KMS-11 (cell line): ENCODE results near the gene SYPL1.

Source experiments
- H2AFZ ChIP-seq: fragments of 200-600 bp; sonication (generic); 2 replicates; pipeline ENCODE4 v1.6.1; 2016; ENCODE audit warnings: antibody characterized with exemption, mixed run types, low read depth
- H3K27ac ChIP-seq: fragments of 200-600 bp; sonication (generic); 2 replicates; pipeline ENCODE4 v1.6.1; 2016; ENCODE audit warnings: mild to moderate bottlenecking, mixed run types
- H3K27me3 ChIP-seq: fragments of 200-600 bp; sonication (generic); 2 replicates; pipeline ENCODE4 v1.6.1; 2017; ENCODE audit warnings: mild to moderate bottlenecking, low read depth, mixed run types, moderate library complexity; ENCODE audit not compliant: insufficient read depth
- H3K36me3 ChIP-seq: fragments of 200-600 bp; sonication (generic); 2 replicates; pipeline ENCODE4 v1.6.1; 2017; ENCODE audit warnings: mild to moderate bottlenecking, mixed run types; ENCODE audit not compliant: insufficient read depth
- H3K4me1 ChIP-seq: fragments of 200-600 bp; sonication (generic); 2 replicates; pipeline ENCODE4 v1.6.1; 2016; ENCODE audit warnings: mild to moderate bottlenecking, low read depth, mixed run types; ENCODE audit not compliant: poor library complexity, severe bottlenecking
- H3K4me2 ChIP-seq: fragments of 200-600 bp; sonication (generic); 2 replicates; pipeline ENCODE4 v1.7.0; 2016; ENCODE audit warnings: mild to moderate bottlenecking, mixed run types
- H3K4me3 ChIP-seq: fragments of 200-600 bp; sonication (generic); IDR thresholded peaks from 2 replicates; pipeline ENCODE4 v1.6.1; 2017; ENCODE audit warnings: low read depth, low read length, mixed read lengths; ENCODE audit not compliant: insufficient read depth
- H3K79me2 ChIP-seq: fragments of 200-600 bp; sonication (generic); 2 replicates; pipeline ENCODE4 v1.6.1; 2016; ENCODE audit warnings: low read depth, mixed run types; ENCODE audit not compliant: insufficient read depth
- H3K9ac ChIP-seq: fragments of 200-600 bp; sonication (generic); 2 replicates; pipeline ENCODE4 v1.6.1; 2016; ENCODE audit warnings: mild to moderate bottlenecking, mixed run types
- H4K20me1 ChIP-seq: fragments of 200-600 bp; sonication (generic); 2 replicates; pipeline ENCODE4 v1.6.1; 2016; ENCODE audit warnings: mild to moderate bottlenecking, mixed run types; ENCODE audit not compliant: insufficient read depth
- TF ChIP-seq, protein P1 (sequence below): fragments of 200-600 bp; sonication (generic); conservative IDR thresholded peaks from 2 replicates; pipeline ENCODE4 v1.6.1; 2017; ENCODE audit warnings: low read depth, mild to moderate bottlenecking, antibody characterized with exemption, low read length, moderate library complexity, mixed read lengths

The SYPL1 gene

DNA sequence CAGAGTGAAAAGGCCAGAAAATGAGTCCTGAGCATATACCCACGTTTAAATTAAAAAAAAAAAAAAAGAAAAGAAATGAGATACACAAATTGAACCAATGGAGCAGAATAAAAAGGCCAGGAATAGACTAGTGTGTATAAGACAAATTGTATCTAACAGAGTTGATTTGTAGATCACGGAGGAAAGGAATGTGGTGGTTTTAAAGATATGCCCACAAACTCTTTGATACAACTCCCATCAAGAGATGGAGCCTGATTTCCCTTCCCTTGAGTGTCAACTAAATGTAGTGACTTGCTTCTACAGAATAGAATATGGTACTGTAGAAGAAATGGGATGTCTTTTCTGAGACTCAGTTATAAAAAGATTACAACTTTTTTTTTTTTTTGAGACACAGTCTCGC is 10.4 kb downstream of the SYPL1 start:
- TF ChIP-seq, protein P1, sequence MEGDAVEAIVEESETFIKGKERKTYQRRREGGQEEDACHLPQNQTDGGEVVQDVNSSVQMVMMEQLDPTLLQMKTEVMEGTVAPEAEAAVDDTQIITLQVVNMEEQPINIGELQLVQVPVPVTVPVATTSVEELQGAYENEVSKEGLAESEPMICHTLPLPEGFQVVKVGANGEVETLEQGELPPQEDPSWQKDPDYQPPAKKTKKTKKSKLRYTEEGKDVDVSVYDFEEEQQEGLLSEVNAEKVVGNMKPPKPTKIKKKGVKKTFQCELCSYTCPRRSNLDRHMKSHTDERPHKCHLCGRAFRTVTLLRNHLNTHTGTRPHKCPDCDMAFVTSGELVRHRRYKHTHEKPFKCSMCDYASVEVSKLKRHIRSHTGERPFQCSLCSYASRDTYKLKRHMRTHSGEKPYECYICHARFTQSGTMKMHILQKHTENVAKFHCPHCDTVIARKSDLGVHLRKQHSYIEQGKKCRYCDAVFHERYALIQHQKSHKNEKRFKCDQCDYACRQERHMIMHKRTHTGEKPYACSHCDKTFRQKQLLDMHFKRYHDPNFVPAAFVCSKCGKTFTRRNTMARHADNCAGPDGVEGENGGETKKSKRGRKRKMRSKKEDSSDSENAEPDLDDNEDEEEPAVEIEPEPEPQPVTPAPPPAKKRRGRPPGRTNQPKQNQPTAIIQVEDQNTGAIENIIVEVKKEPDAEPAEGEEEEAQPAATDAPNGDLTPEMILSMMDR, result no peak
- Histone ChIP-seq H3K79me2 (peaks cover 30% of the 10 kb centered on the region), H3K27me3 (no peaks in the 10 kb centered on the region), H3K4me1 (peaks cover 34% of the 10 kb centered on the region), H2AFZ (no peak overlapping the region), H3K27ac (no peak overlapping the region), H3K4me3 (no peak overlapping the region), H4K20me1 (0 out of 2 replicates have a peak, but pooled peaks cover under 1% of the 10 kb centered on the region), H3K36me3 (no peaks in the 10 kb centered on the region), H3K9ac (no peak overlapping the region), H3K4me2 (no peak overlapping the region)

DNA sequence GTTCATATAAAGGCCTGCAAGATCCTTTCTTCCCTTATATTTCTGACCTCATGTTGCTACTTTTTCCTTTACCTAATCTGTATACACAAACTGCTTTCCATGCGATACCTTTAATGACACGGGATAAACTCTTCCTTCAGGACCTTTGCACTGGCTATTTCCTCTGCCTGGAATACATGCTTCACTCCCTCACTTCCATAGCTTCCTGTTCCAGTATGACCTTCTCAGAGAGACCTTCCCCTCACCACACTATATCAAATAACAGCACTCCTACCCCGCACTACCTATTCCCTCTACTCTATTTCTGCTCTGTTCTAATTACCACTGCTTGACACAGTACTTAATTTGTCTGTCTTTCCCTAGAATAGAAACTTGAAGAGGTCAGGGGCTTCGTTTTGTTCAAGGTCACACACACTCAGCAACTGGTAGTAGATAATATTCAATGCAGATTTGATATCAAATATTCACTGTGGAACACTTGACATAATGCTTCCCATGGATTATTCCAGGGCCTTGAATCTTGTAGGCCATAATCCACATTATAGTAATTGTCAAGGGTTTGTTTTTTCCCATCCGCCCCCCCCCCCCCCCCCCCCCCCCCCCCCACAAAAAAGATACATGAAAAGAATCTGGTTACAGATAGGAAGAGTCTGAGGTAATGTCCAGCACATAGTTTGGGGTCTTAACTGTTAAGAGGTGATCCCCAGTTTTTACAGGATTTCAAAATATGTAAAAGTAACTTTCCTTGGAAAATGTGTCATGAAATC is 11.1 kb downstream of the SYPL1 start:
- H3K4me2 ChIP-seq, result no peak overlapping the region
- H3K9ac ChIP-seq, result no peak overlapping the region

DNA sequence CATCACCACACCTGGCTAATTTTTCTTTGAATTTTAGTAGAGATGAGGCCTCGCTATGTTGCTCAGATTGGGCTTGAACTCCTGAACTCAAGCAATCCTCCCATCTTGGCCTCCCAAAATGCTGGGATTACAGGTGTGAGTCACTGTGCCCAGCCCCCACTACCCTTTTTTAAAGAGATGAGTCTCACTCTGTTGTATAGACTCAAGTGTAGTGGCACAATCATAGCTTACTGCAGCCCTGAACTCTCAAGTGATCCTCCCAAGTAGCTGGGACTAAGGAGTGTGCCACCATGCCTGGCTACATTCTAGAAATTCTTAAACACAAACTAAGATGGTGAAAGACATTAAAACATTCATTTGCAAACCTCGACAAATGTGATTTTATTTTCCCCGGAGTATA is 12.6 kb downstream of the SYPL1 start:
- Histone ChIP-seq H3K79me2 (peaks cover 24% of the 10 kb centered on the region), H3K9ac (no peak overlapping the region), H3K4me2 (peak overlapping the region; percentile 44), H3K4me3 (no peak overlapping the region), H3K27me3 (no peaks in the 10 kb centered on the region), H3K27ac (peak overlapping the region; percentile 39; the same call in 1 of the 2 replicates), H4K20me1 (no peaks in the 10 kb centered on the region), H2AFZ (no peak overlapping the region), H3K4me1 (peaks cover 30% of the 10 kb centered on the region), H3K36me3 (0 out of 2 replicates have a peak, but pooled peaks cover 5% of the 10 kb centered on the region)
- TF ChIP-seq, protein P1, result no peak

More for the DNA sequence above, 11.1 kb downstream of the SYPL1 start:
- Histone ChIP-seq H3K4me3 (no peak overlapping the region), H3K27ac (no peak overlapping the region), H3K27me3 (no peaks in the 10 kb centered on the region), H3K79me2 (peaks cover 24% of the 10 kb centered on the region), H4K20me1 (no peaks in the 10 kb centered on the region), H3K4me1 (peaks cover 34% of the 10 kb centered on the region), H2AFZ (no peak overlapping the region), H3K36me3 (0 out of 2 replicates have a peak, but pooled peaks cover under 1% of the 10 kb centered on the region)
- TF ChIP-seq, protein P1, result no peak

DNA sequence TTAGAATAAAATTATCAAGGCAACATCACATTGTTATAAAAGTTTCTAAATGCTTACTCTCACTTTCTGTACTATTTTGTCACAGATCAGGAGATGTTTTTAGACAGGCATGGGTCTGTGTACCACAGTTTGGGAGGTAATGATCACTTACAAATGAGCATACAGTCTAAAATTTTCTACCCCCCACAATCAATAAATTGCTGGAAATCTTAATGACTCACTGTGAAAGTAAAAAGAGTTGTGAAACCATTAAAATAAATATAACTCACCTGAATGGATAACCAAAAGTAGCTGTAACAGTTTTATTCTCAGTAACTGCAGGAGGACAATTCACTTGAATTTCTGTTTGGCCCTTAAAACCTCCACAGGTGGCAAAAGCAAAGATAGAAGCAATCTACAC is 13.2 kb downstream of the SYPL1 start:
- no peak overlapping the region for H2AFZ ChIP-seq
- H3K79me2 ChIP-seq, result peaks cover 24% of the 10 kb centered on the region
- H3K27me3 ChIP-seq, result no peaks in the 10 kb centered on the region
- peak overlapping the region; percentile 44 for H3K4me2 ChIP-seq
- H3K27ac ChIP-seq, result peak overlapping the region; percentile 39; the same call in 1 of the 2 replicates
- 0 out of 2 replicates have a peak, but pooled peaks cover 5% of the 10 kb centered on the region for H3K36me3 ChIP-seq
- H3K4me1 ChIP-seq, result peaks cover 30% of the 10 kb centered on the region
- no peak overlapping the region for H3K4me3 ChIP-seq
- TF ChIP-seq, protein P1, result no peak
- H4K20me1 ChIP-seq, result no peaks in the 10 kb centered on the region
- no peak overlapping the region for H3K9ac ChIP-seq
